GM12864 (cell line): ENCODE data around the gene PTGS2.

Source experiments
- DNase-seq: peaks from one replicate; pipeline ENCODE4 v3.0.0-alpha.2; 2011; ENCODE audit warnings: low read depth
- H3K4me3 ChIP-seq: 2 replicates; pipeline ENCODE4 v1.5.1; 2011; ENCODE audit warnings: mild to moderate bottlenecking, low read depth, low read length, control low read depth
- TF ChIP-seq, protein P1 (sequence below): IDR thresholded peaks from 2 replicates; pipeline ENCODE4 v1.5.1; 2011; ENCODE audit warnings: low read depth, mild to moderate bottlenecking, moderate library complexity, low read length, control low read depth, inconsistent platforms; ENCODE audit errors: missing control alignments

Gene PTGS2

DNA sequence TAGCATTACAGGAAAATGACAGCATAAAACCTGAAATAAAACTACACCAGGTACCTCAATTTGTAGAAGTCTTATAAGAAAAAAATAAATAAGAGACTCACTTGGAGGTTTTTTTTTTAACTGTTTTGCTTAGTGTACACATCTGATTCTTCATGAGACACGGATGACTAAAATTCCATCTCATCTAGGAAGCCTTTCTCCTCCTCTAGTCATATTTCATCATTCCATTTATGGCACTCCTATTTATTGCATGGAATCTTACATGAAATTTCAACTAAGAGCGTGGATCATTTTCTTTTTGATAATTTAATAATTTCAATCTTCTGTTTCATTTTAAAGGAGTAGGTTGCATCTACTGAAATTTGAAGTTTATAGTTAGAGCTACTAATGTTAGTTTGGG lies 1.6 kb upstream of the PTGS2 start:
- TF ChIP-seq, protein P1, sequence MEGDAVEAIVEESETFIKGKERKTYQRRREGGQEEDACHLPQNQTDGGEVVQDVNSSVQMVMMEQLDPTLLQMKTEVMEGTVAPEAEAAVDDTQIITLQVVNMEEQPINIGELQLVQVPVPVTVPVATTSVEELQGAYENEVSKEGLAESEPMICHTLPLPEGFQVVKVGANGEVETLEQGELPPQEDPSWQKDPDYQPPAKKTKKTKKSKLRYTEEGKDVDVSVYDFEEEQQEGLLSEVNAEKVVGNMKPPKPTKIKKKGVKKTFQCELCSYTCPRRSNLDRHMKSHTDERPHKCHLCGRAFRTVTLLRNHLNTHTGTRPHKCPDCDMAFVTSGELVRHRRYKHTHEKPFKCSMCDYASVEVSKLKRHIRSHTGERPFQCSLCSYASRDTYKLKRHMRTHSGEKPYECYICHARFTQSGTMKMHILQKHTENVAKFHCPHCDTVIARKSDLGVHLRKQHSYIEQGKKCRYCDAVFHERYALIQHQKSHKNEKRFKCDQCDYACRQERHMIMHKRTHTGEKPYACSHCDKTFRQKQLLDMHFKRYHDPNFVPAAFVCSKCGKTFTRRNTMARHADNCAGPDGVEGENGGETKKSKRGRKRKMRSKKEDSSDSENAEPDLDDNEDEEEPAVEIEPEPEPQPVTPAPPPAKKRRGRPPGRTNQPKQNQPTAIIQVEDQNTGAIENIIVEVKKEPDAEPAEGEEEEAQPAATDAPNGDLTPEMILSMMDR = no peak
- H3K4me3 ChIP-seq = no peak overlapping the region
- DNase-seq = no peak

DNA sequence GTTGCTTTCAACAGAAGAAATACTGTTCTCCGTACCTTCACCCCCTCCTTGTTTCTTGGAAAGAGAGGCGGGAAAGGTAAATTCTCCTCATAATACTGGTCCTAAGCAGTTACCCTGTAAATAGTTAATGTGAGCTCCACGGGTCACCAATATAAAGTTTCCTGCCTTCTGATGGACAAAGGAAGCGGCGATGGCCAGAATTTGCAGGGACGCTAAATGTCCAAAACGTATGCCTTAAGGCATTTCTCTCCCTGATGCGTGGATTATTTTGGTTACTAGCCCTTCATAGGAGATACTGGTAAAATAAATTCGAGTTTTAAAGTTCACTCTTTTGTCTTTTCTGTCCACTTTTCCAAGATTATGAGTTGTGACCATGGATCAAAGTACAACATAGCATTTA lies 898 bp upstream of the PTGS2 start:
- no peak for DNase-seq
- H3K4me3 ChIP-seq = no peak overlapping the region
- TF ChIP-seq, protein P1 = no peak

- H3K4me3 ChIP-seq = peak overlapping the region; percentile 58
- no peak for DNase-seq
Observed at GRCh38 chr1:186679924-186680244, 339 bp downstream of the PTGS2 start.

GRCh38 chr1:186678155-186678554 lies 2.1 kb downstream of the PTGS2 start:
- no peak for DNase-seq
- no peak overlapping the region for H3K4me3 ChIP-seq
- TF ChIP-seq, protein P1 = no peak

More at GRCh38 chr1:186679924-186680244, 339 bp downstream of the PTGS2 start:
- TF ChIP-seq, protein P1 = no peak

DNA sequence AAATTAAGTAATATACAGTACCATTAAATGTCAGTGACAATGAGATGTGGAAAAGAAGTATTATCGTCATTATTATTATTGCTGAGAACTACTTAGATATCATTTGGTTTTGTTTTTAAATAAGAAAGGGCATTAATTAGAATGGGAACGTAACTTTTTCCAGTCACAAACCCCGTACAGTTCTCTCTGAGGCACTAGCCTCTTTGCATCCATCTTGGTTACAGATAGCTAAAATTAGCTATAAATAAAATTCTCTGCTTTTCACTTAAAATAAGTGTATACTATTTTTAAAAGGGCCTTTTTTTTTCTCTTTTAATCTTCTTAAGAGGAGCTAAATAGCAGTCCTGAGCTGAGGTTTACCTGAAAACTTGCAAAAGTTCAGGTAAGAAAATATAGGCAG lies 7.6 kb downstream of the PTGS2 start:
- no peak for DNase-seq
- TF ChIP-seq, protein P1 = no peak
- no peak overlapping the region for H3K4me3 ChIP-seq

- TF ChIP-seq, protein P1 = no peak
- H3K4me3 ChIP-seq = no peak overlapping the region
- DNase-seq = no peak
Observed at GRCh38 chr1:186672131-186672530, 8.1 kb downstream of the PTGS2 start.

- no peak for DNase-seq
- TF ChIP-seq, protein P1 = no peak
- no peak overlapping the region for H3K4me3 ChIP-seq
Observed at GRCh38 chr1:186671136-186671825, 8.9 kb downstream of the PTGS2 start.
